Trophoblast cell (in vitro differentiated cells and primary cell): ENCODE data around the gene RERG.

Source experiments
- DNase-seq, 2 donors: peaks; one replicate each; pipeline ENCODE4 v3.0.0-alpha.2; 2016
- H2AFZ ChIP-seq: 2 replicates; pipeline ENCODE4 v1.6.1; 2013; ENCODE audit warnings: low read length, moderate library complexity, mild to moderate bottlenecking; ENCODE audit not compliant: insufficient read depth, poor library complexity
- H2AK5ac ChIP-seq: 2 replicates; pipeline ENCODE4 v1.6.1; 2013; ENCODE audit warnings: mild to moderate bottlenecking, low read length
- H2BK120ac ChIP-seq: 2 replicates; pipeline ENCODE4 v1.6.1; 2013; ENCODE audit warnings: low read length, mild to moderate bottlenecking, moderate library complexity; ENCODE audit not compliant: insufficient read depth, poor library complexity
- H2BK12ac ChIP-seq: 2 replicates; pipeline ENCODE4 v1.6.1; 2013; ENCODE audit warnings: mild to moderate bottlenecking, low read length, moderate library complexity
- H2BK5ac ChIP-seq: 2 replicates; pipeline ENCODE4 v1.6.1; 2013; ENCODE audit warnings: low read length, low read depth, moderate library complexity, mild to moderate bottlenecking; ENCODE audit not compliant: poor library complexity
- H3K14ac ChIP-seq: 2 replicates; pipeline ENCODE4 v1.6.1; 2013; ENCODE audit warnings: mild to moderate bottlenecking, low read length
- H3K18ac ChIP-seq: 2 replicates; pipeline ENCODE4 v1.6.1; 2013; ENCODE audit warnings: mild to moderate bottlenecking, low read length
- H3K23ac ChIP-seq: 2 replicates; pipeline ENCODE4 v1.6.1; 2013; ENCODE audit warnings: low read length
- H3K27ac ChIP-seq: 2 replicates; pipeline ENCODE4 v1.5.1; 2013; ENCODE audit warnings: low read depth, mild to moderate bottlenecking, inconsistent platforms, low read length, moderate library complexity
- H3K27me3 ChIP-seq: 2 replicates; pipeline ENCODE4 v1.6.1; 2013; ENCODE audit warnings: inconsistent platforms, mild to moderate bottlenecking, low read length, moderate library complexity; ENCODE audit not compliant: insufficient read depth
- H3K36me3 ChIP-seq, 2 experiments: 1 replicate in 1 of 2; 2 replicates in 1 of 2; pipeline ENCODE4 v1.6.1; 2013; ENCODE audit warnings: low read length in 2 of 2, mild to moderate bottlenecking in 2 of 2, moderate library complexity in 1 of 2; ENCODE audit not compliant: insufficient read depth in 2 of 2, control insufficient read depth in 1 of 2
- H3K4ac ChIP-seq: 2 replicates; pipeline ENCODE4 v1.6.1; 2013; ENCODE audit warnings: low read depth, mild to moderate bottlenecking, low read length, moderate library complexity
- H3K4me1 ChIP-seq, 2 experiments: 1 replicate in 1 of 2; 2 replicates in 1 of 2; pipeline ENCODE4 v1.6.1; 2013; ENCODE audit warnings: low read length in 2 of 2, mild to moderate bottlenecking in 2 of 2, moderate library complexity in 1 of 2; ENCODE audit not compliant: insufficient read depth in 2 of 2, control insufficient read depth in 1 of 2
- H3K4me2 ChIP-seq: 2 replicates; pipeline ENCODE4 v1.6.1; 2013; ENCODE audit warnings: inconsistent platforms, mild to moderate bottlenecking, low read length, moderate library complexity
- H3K4me3 ChIP-seq: 2 replicates; pipeline ENCODE4 v1.5.1; 2013; ENCODE audit warnings: mild to moderate bottlenecking, low read depth, low read length, inconsistent platforms
- H3K79me1 ChIP-seq: one replicate; pipeline ENCODE4 v1.6.1; 2013; ENCODE audit warnings: low read length
- H3K79me2 ChIP-seq: 2 replicates; pipeline ENCODE4 v1.6.1; 2013; ENCODE audit warnings: low read length, mild to moderate bottlenecking; ENCODE audit not compliant: control insufficient read depth, insufficient read depth, poor library complexity
- H3K9ac ChIP-seq: 2 replicates; pipeline ENCODE4 v1.6.1; 2013; ENCODE audit warnings: mild to moderate bottlenecking, low read length
- H3K9me3 ChIP-seq: 2 replicates; pipeline ENCODE4 v1.6.1; 2013; ENCODE audit warnings: low read depth, mild to moderate bottlenecking, control low read depth, inconsistent platforms, low read length; ENCODE audit not compliant: insufficient read depth
- H4K12ac ChIP-seq: 2 replicates; pipeline ENCODE4 v1.6.1; 2013; ENCODE audit warnings: low read depth, mild to moderate bottlenecking, low read length, moderate library complexity
- H4K8ac ChIP-seq: 2 replicates; pipeline ENCODE4 v1.6.1; 2013; ENCODE audit warnings: low read depth, mild to moderate bottlenecking, low read length, moderate library complexity
- H4K91ac ChIP-seq: one replicate; pipeline ENCODE4 v1.6.1; 2013; ENCODE audit warnings: low read depth, mild to moderate bottlenecking, low read length, moderate library complexity
- WGBS: extraction: QIAGEN DNeasy Blood & Tissue Kit; methylation state at CpG from one replicate; pipeline ENCODE4 v1.1.7; 2013; ENCODE audit warnings: missing lambda C conversion rate; ENCODE audit not compliant: insufficient read length, insufficient coverage; ENCODE audit errors: extremely low coverage; 5-methylcytosine and 5-hydroxymethylcytosine counted together

Gene RERG

DNA sequence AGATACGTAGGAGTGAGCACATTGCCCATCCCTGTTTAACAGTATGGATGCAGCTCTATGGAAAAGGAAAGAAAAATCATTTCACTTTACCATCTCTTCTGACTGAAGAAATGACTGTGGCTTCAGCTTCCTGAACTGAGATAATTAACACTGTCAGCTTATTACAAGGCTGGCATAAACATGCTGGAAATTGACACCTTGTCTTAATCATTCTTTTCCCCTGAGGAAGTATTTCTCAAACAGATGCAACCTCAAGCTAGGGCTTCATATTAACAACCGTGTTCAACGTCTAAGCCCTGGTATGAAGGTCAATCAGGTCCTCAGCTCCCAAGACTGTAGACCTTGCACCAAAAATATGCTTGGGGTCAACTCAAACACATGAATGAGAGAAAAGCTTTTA, 25.0 kb downstream of the RERG start:
- no peaks in the 10 kb centered on the region for H3K4me1 ChIP-seq
- no peaks in the 10 kb centered on the region for H3K36me3 ChIP-seq
- H3K4ac ChIP-seq = no peak overlapping the region
- no peak overlapping the region for H3K14ac ChIP-seq
- no peak overlapping the region for H4K12ac ChIP-seq
- H2AK5ac ChIP-seq = no peak overlapping the region
- no peak overlapping the region for H3K9ac ChIP-seq
- H4K8ac ChIP-seq = no peak overlapping the region
- no peak overlapping the region for H2BK12ac ChIP-seq
- no peak overlapping the region for H4K91ac ChIP-seq
- no peak overlapping the region for H2BK120ac ChIP-seq
- DNase-seq = no peak
- no peak overlapping the region for H3K4me2 ChIP-seq
- H3K79me1 ChIP-seq = no peaks in the 10 kb centered on the region
- H3K79me2 ChIP-seq = no peaks in the 10 kb centered on the region
- H2BK5ac ChIP-seq = no peak overlapping the region
- no peak overlapping the region for H3K23ac ChIP-seq
- no peak overlapping the region for H3K4me3 ChIP-seq
- no peaks in the 10 kb centered on the region for H3K27me3 ChIP-seq
- no CpG with 5 or more reads among the region's 3 CpGs for WGBS
- H3K9me3 ChIP-seq = no peaks in the 10 kb centered on the region
- H3K18ac ChIP-seq = no peak overlapping the region
- no peak overlapping the region for H3K27ac ChIP-seq
- no peak overlapping the region for H2AFZ ChIP-seq

DNA sequence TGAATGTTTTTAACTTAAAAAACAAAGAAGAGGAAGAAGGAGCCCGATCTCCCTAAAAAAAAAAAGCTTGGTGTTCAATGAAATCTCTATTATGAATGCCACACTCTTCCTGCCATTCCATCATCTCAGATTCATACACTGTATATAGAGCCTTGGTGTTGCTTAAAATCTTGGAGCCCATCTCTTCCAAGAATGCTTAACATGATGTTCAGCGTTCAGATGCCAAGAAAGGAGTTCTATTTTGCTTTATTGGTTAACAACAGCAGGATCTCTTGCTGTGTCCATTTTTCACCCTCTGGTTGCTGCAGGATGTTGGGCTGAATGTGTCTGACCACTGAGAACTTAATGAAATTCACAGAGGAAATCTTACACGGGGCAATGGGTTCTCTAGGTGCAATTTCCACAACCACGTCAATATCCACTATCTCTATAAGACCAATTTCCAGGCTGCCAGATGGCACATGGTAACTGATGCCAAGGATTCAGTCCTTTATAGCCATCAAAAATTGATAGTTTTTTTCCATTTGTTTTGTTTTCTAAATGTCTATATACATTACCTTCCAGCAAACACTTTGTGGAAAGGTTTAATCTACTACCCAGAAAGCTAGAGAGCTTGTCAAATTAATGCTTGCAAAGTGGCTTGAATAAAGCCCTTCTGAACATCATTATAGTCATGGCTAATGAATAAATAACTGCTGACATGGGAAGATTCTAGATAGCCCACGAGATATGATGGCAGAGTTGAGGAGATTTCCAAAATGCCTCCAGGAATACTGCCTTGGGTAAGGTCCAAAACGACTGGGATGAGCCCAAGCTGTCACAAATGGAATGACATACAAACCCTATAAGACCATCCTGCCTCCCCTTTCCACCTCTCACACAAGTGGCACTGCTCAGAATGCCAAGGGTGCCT, 26.5 kb downstream of the RERG start:
- H4K12ac ChIP-seq = no peak overlapping the region
- DNase-seq = no peak
- H3K79me2 ChIP-seq = no peaks in the 10 kb centered on the region
- H4K91ac ChIP-seq = no peak overlapping the region
- no peak overlapping the region for H4K8ac ChIP-seq
- no peak overlapping the region for H2AFZ ChIP-seq
- H3K27ac ChIP-seq = no peak overlapping the region
- H3K4ac ChIP-seq = no peak overlapping the region
- no peak overlapping the region for H3K18ac ChIP-seq
- no peaks in the 10 kb centered on the region for H3K9me3 ChIP-seq
- no peak overlapping the region for H3K14ac ChIP-seq
- H3K4me3 ChIP-seq = no peak overlapping the region
- no peak overlapping the region for H3K4me2 ChIP-seq
- H3K23ac ChIP-seq = no peak overlapping the region
- WGBS = no CpG with 5 or more reads among the region's 6 CpGs
- H3K36me3 ChIP-seq = no peaks in the 10 kb centered on the region
- no peak overlapping the region for H2BK12ac ChIP-seq
- H3K4me1 ChIP-seq = no peaks in the 10 kb centered on the region
- H3K9ac ChIP-seq = no peak overlapping the region
- H3K79me1 ChIP-seq = no peaks in the 10 kb centered on the region
- H3K27me3 ChIP-seq = no peaks in the 10 kb centered on the region
- H2BK120ac ChIP-seq = no peak overlapping the region
- H2AK5ac ChIP-seq = no peak overlapping the region
- no peak overlapping the region for H2BK5ac ChIP-seq

DNA sequence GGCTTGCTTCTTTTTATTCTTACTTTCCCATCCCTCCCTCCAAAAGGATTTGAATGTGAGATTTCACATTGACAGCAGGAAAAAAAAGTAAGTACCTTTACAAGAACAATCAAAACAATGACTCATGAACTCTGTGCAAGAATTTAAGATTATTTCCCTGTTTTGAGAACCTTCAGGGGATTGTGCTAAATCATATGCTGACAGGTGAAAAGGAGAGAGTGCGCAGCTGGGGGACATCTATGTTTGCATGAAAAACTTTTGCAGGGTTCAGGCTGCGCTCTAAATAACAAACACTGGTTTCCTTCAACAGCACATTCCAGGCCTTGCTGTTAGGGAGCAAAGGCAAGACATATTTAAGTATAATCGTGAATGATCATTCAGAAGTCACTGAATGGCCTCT, 27.3 kb downstream of the RERG start:
- Histone ChIP-seq H3K27ac (no peak overlapping the region), H3K79me1 (no peaks in the 10 kb centered on the region), H3K9ac (no peak overlapping the region), H2AFZ (no peak overlapping the region), H4K12ac (no peak overlapping the region), H3K27me3 (no peaks in the 10 kb centered on the region), H4K91ac (no peak overlapping the region), H3K4me2 (no peak overlapping the region), H3K18ac (no peak overlapping the region), H4K8ac (no peak overlapping the region), H2BK120ac (no peak overlapping the region), H3K23ac (no peak overlapping the region), H2BK12ac (no peak overlapping the region), H3K36me3 (no peaks in the 10 kb centered on the region), H3K14ac (no peak overlapping the region), H2AK5ac (no peak overlapping the region), H3K9me3 (no peaks in the 10 kb centered on the region), H3K4me1 (no peaks in the 10 kb centered on the region), H3K4ac (no peak overlapping the region), H3K79me2 (no peaks in the 10 kb centered on the region), H3K4me3 (no peak overlapping the region), H2BK5ac (no peak overlapping the region)
- whole genome bisulfite sequencing = no CpG with 5 or more reads among the region's 3 CpGs
- no peak for DNase-seq

DNA sequence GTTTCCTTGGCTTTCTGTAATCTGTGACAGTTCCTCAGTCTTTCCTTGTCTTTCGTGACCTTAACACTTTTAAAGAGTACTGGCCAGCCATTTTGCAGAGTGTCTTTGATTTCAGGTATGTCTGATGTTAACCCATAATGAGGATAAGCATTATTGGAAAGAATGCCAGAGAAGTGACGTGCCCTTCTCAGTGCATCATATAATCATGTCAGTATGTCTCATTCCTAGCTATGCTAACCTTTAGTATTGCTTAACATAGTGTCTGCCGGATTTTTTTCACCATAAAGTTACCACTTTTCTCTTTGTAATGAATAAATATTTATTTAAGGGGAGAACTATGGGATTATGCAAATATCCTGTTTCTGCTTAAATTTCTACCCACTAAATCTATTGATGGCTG, 28.5 kb downstream of the RERG start:
- no peaks in the 10 kb centered on the region for H3K36me3 ChIP-seq
- H3K79me2 ChIP-seq = no peaks in the 10 kb centered on the region
- no peak overlapping the region for H2BK5ac ChIP-seq
- H3K23ac ChIP-seq = no peak overlapping the region
- H3K4me2 ChIP-seq = no peak overlapping the region
- DNase-seq = no peak
- no peak overlapping the region for H2AFZ ChIP-seq
- no peak overlapping the region for H2BK120ac ChIP-seq
- no peak overlapping the region for H3K27ac ChIP-seq
- no CpG with 5 or more reads among the region's 3 CpGs for WGBS
- H3K4me1 ChIP-seq = no peaks in the 10 kb centered on the region
- no peak overlapping the region for H3K9ac ChIP-seq
- H3K79me1 ChIP-seq = no peaks in the 10 kb centered on the region
- H3K4ac ChIP-seq = no peak overlapping the region
- no peak overlapping the region for H4K91ac ChIP-seq
- no peak overlapping the region for H3K4me3 ChIP-seq
- H3K27me3 ChIP-seq = no peaks in the 10 kb centered on the region
- H2BK12ac ChIP-seq = no peak overlapping the region
- no peak overlapping the region for H3K18ac ChIP-seq
- H4K8ac ChIP-seq = no peak overlapping the region
- H3K14ac ChIP-seq = no peak overlapping the region
- no peak overlapping the region for H2AK5ac ChIP-seq
- no peak overlapping the region for H4K12ac ChIP-seq
- no peaks in the 10 kb centered on the region for H3K9me3 ChIP-seq
